ENCODE data around the gene RAD51B. TPM values are rescaled to one million over a fixed set of nuclear protein-coding genes. Genes with fewer than 3 reads are reported as not detected.

Gene RAD51B
- total and polyA plus RNA-seq, 2 of the 13 experiments (the other 11 are each of a cell fraction or from before 2014, with no cell fraction given) = 7.0 to 9.5 TPM

DNA sequence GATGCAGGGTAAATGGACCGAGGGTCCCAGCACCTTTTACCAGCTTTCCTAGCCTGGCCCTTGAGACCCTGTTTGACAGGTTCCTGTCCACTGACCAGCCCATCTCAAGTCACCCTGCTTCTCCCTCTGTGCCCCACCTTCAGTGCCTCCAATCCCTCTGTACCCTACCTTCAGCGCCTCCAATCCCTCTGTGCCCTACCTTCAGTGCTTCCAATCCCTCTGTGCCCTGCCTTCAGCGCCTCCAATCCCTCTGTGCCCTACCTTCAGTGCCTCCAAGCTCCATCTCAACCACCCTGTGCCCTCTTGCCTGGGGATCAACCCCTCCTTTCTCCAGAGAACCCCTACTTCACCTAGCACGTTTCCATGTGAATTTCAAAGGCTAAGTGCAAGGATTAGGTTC lies 919.0 kb downstream of the RAD51B start:
- H3K4me2 ChIP-seq (ENCODE audit: low read depth, low read length) = no peak overlapping the region
- TF ChIP-seq ZSCAN22 (CRISPR knock-in tag; IDR thresholded peaks at IDR 0.05) (no peak), ZNF225 (CRISPR knock-in tag; IDR thresholded peaks at IDR 0.05) (no peak), ZNF251 (CRISPR knock-in tag; IDR thresholded peaks at IDR 0.05) (no peak), ZSCAN31 (CRISPR knock-in tag; IDR thresholded peaks at IDR 0.05; ENCODE audit: low read depth) (no peak), PAX8 (CRISPR knock-in tag; IDR thresholded peaks at IDR 0.05; ENCODE audit: borderline replicate concordance) (no peak)
- TF ChIP-seq, protein P1, sequence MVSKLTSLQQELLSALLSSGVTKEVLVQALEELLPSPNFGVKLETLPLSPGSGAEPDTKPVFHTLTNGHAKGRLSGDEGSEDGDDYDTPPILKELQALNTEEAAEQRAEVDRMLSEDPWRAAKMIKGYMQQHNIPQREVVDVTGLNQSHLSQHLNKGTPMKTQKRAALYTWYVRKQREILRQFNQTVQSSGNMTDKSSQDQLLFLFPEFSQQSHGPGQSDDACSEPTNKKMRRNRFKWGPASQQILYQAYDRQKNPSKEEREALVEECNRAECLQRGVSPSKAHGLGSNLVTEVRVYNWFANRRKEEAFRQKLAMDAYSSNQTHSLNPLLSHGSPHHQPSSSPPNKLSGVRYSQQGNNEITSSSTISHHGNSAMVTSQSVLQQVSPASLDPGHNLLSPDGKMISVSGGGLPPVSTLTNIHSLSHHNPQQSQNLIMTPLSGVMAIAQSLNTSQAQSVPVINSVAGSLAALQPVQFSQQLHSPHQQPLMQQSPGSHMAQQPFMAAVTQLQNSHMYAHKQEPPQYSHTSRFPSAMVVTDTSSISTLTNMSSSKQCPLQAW (CRISPR knock-in tag; IDR thresholded peaks at IDR 0.05) = no peak
- H4K20me1 ChIP-seq (ENCODE audit: insufficient read depth, low read length) = no peaks in the 10 kb centered on the region
- no peak overlapping the region for H3K27ac ChIP-seq (ENCODE audit: extremely low read length, insufficient read depth, low read length)
- in situ Hi-C loops (cut with HindIII; ENCODE audit: extremely low pct_ligation_motif_present, low pct_unique_long_range_greater_than_20kb) = no loop called here
- WGBS (ENCODE audit: low lambda C conversion rate) = 35% methylated on average over 4 of the region's 4 CpGs
- no TSS peak for BruUV-seq (replicated peaks)
- POLR2A ChIA-PET = no interaction called here
- FAIRE-seq = no peak
- DNase-seq (ENCODE audit: low spot score) = no peak
- no peak overlapping the region for H3K9ac ChIP-seq (ENCODE audit: insufficient read depth, low read depth, low read length)
- no peak for ATAC-seq
- H3K4me3 ChIP-seq (replicated peaks in 1 of 3; ENCODE audit: insufficient read depth in 1 of 3, low read depth in 2 of 3, low read length in 3 of 3) = no peak overlapping the region
- intact Hi-C loops (cut with micrococcal nuclease; ENCODE audit: unreplicated experiment) = no loop called here
- H3K36me3 ChIP-seq (replicated peaks in 1 of 2; ENCODE audit: control insufficient read depth in 1 of 2, insufficient read depth in 2 of 2, low read length in 2 of 2) = no peaks in the 10 kb centered on the region
- CTCF ChIA-PET (ENCODE audit: low intra/inter-chr PET ratio, low total read pairs) = no interaction called here
- no peak overlapping the region for H2AFZ ChIP-seq (ENCODE audit: low read length)
- peaks cover 5% of the 10 kb centered on the region; the same call in 1 of the 2 replicates for H3K9me3 ChIP-seq (ENCODE audit: low read length)
- no peaks in the 10 kb centered on the region; a peak in 1 of 5 replicates for H3K27me3 ChIP-seq (ENCODE audit: control insufficient read depth in 1 of 2, insufficient read depth in 2 of 2, low read length in 2 of 2)
- peaks cover 28% of the 10 kb centered on the region for H3K4me1 ChIP-seq (ENCODE audit: insufficient read depth, low read length)
- no peaks in the 10 kb centered on the region for H3K79me2 ChIP-seq (ENCODE audit: insufficient read depth, low read length)

DNA sequence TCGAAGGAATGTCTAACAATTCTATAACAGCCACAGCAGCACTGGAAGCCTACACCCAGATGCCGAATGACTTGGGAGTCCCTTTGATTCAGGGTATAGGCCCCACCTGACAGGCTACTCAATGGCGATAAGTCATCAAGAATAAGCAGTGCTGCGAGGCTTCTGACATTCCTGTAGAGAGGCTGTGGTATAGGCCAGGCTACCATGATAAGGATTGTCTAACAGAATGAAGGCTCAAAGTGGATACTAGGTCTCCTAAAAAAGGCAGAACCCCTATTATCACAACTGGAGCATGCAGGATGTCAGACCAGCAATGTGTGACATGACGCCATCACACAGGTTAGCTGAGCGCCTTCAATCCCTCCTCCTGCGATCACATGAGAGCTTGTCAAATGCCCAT lies 920.1 kb downstream of the RAD51B start:
- H3K4me1 ChIP-seq (ENCODE audit: insufficient read depth, low read length) = peaks cover 28% of the 10 kb centered on the region
- ChIA-PET CTCF (ENCODE audit: low intra/inter-chr PET ratio, low total read pairs) (no interaction called here), POLR2A (no interaction called here)
- DNase-seq (ENCODE audit: low spot score) = no peak
- H2AFZ ChIP-seq (ENCODE audit: low read length) = no peak overlapping the region
- no peak for ATAC-seq
- in situ Hi-C loops (cut with HindIII; ENCODE audit: extremely low pct_ligation_motif_present, low pct_unique_long_range_greater_than_20kb) (no loop called here), intact Hi-C loops (cut with micrococcal nuclease; ENCODE audit: unreplicated experiment) (no loop called here)
- no peak for FAIRE-seq
- no TSS peak for BruUV-seq (replicated peaks)
- WGBS (ENCODE audit: low lambda C conversion rate) = 84% methylated on average over 5 of the region's 7 CpGs
- no peak overlapping the region for H3K9ac ChIP-seq (ENCODE audit: insufficient read depth, low read depth, low read length)
- peaks cover 5% of the 10 kb centered on the region; the same call in 1 of the 2 replicates for H3K9me3 ChIP-seq (ENCODE audit: low read length)
- no peaks in the 10 kb centered on the region for H4K20me1 ChIP-seq (ENCODE audit: insufficient read depth, low read length)
- no peak overlapping the region for H3K4me2 ChIP-seq (ENCODE audit: low read depth, low read length)
- H3K79me2 ChIP-seq (ENCODE audit: insufficient read depth, low read length) = no peaks in the 10 kb centered on the region
- no peaks in the 10 kb centered on the region for H3K36me3 ChIP-seq (replicated peaks in 1 of 2; ENCODE audit: control insufficient read depth in 1 of 2, insufficient read depth in 2 of 2, low read length in 2 of 2)
- H3K27ac ChIP-seq (ENCODE audit: extremely low read length, insufficient read depth, low read length) = no peak overlapping the region
- no peak overlapping the region for H3K4me3 ChIP-seq (replicated peaks in 1 of 3; ENCODE audit: insufficient read depth in 1 of 3, low read depth in 2 of 3, low read length in 3 of 3)
- no peaks in the 10 kb centered on the region; a peak in 1 of 5 replicates for H3K27me3 ChIP-seq (ENCODE audit: control insufficient read depth in 1 of 2, insufficient read depth in 2 of 2, low read length in 2 of 2)
- TF ChIP-seq ZFP62 (CRISPR knock-in tag; IDR thresholded peaks at IDR 0.05) = no peak
- TF ChIP-seq PAX8 (CRISPR knock-in tag; IDR thresholded peaks at IDR 0.05; ENCODE audit: borderline replicate concordance) = no peak
- TF ChIP-seq, protein P2, sequence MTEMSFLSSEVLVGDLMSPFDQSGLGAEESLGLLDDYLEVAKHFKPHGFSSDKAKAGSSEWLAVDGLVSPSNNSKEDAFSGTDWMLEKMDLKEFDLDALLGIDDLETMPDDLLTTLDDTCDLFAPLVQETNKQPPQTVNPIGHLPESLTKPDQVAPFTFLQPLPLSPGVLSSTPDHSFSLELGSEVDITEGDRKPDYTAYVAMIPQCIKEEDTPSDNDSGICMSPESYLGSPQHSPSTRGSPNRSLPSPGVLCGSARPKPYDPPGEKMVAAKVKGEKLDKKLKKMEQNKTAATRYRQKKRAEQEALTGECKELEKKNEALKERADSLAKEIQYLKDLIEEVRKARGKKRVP (CRISPR knock-in tag; IDR thresholded peaks at IDR 0.05) = no peak
- TF ChIP-seq KAT7 (CRISPR knock-in tag; IDR thresholded peaks at IDR 0.05; ENCODE audit: borderline replicate concordance) = no peak
- no peak for TF ChIP-seq NFRKB (IDR thresholded peaks at IDR 0.05)
- TF ChIP-seq SSRP1 (CRISPR knock-in tag; IDR thresholded peaks at IDR 0.05) = no peak
- no peak for TF ChIP-seq STAT5B (CRISPR knock-in tag; IDR thresholded peaks at IDR 0.05)
- no peak for TF ChIP-seq ZNF747 (CRISPR knock-in tag; IDR thresholded peaks at IDR 0.05; ENCODE audit: borderline replicate concordance)
- TF ChIP-seq MEF2D (CRISPR knock-in tag; IDR thresholded peaks at IDR 0.05) = no peak

Measured in HepG2 (cell line).